Testis (tissue), 3 donors: Measurements from ENCODE around the gene KRTAP4-2. TPM values are rescaled to one million over a fixed set of nuclear protein-coding genes. Genes with fewer than 3 reads are reported as not detected.
"Not testable (repeated sequence)": the region's sequence is repeated elsewhere in the genome, so short reads cannot be mapped to it uniquely, and the experiment has no call there.

Experiments
- DNase-seq: peaks from one replicate; pipeline ENCODE4 v3.0.0-alpha.2; 2019
- H3K27ac ChIP-seq, 2 donors: fragments of 200-600 bp; sonication (generic); one replicate each; pipeline ENCODE4 v1.5.1; 2019
- H3K27me3 ChIP-seq: fragments of 200-600 bp; sonication (generic); one replicate; pipeline ENCODE4 v1.5.1; 2019
- H3K36me3 ChIP-seq: fragments of 200-600 bp; sonication (generic); one replicate; pipeline ENCODE4 v1.5.1; 2017; ENCODE audit warnings: low read depth; ENCODE audit errors: missing control alignments
- H3K4me1 ChIP-seq: fragments of 200-600 bp; sonication (generic); one replicate; pipeline ENCODE4 v1.5.1; 2019
- H3K4me3 ChIP-seq, 2 donors: fragments of 200-600 bp; sonication (generic); one replicate each; pipeline ENCODE4 v1.5.1; 2017 to 2019
- H3K9me3 ChIP-seq: fragments of 200-600 bp; sonication (generic); one replicate; pipeline ENCODE4 v1.5.1; 2017
- POLR2A ChIP-seq: fragments of 450-650 bp; IDR thresholded peaks from one replicate; pipeline ENCODE4 v1.6.1; 2017; ENCODE audit warnings: antibody characterized with exemption, mild to moderate bottlenecking, moderate library complexity
- whole genome bisulfite sequencing, 2 donors: methylation state at CpG; one replicate each; pipeline ENCODE4 v1.1.5; 2018; 5-methylcytosine and 5-hydroxymethylcytosine counted together
- intact Hi-C: fragments of 100-400 bp; cut with DNase I; formaldehyde crosslinking; loops from one replicate; pipeline ENCODE4 v1.15.1; 2023; ENCODE audit warnings: low total_unique reads
- polyA plus RNA-seq: library from polyadenylated mRNA; stranded (reverse); fragments of 350-450 nt; fragmentation: Illumina TruSeq; extraction: RNeasy Lipid Tissue Mini Kit (QIAGEN cat#74804); gene quantifications from one replicate; pipeline ENCODE4 v1.2.3, GENCODE V29; 2014; ENCODE audit warnings: low read depth, low replicate concordance; ENCODE audit not compliant: insufficient read depth
- total RNA-seq, 2 donors: library from RNA; depleted of rRNA; stranded (reverse); fragments of >200 nt; gene quantifications; one replicate each; pipeline ENCODE4 v1.2.3, GENCODE V29; 2016
- TF ChIP-seq, protein P1 (sequence below), 3 experiments: fragments of 450-650 bp in 2 of 3; fragments of 200-600 bp in 1 of 3; sonication (generic) in 1 of 3; IDR thresholded peaks; one replicate each; pipeline ENCODE4 v1.5.1; 2016 to 2019; ENCODE audit warnings: antibody characterized with exemption in 3 of 3, mild to moderate bottlenecking in 2 of 3, moderate library complexity in 1 of 3

The KRTAP4-2 gene
- total and polyA plus RNA-seq, 3 donors from 2014 or later: not detected

DNA sequence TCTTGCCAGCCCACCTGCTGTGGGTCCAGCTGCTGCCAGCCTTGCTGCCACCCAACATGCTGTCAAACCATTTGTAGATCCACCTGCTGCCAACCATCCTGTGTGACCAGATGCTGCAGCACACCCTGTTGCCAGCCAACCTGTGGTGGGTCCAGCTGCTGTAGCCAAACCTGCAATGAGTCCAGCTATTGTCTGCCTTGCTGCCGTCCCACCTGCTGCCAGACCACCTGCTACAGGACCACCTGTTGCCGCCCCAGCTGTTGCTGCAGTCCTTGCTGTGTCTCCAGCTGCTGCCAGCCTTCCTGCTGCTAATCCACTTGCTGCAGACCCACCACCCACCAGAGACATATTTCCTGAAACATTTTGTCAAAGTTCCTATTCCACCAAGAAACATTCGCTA lies 12.3 kb upstream of the KRTAP4-2 start:
- TF ChIP-seq, protein P1, sequence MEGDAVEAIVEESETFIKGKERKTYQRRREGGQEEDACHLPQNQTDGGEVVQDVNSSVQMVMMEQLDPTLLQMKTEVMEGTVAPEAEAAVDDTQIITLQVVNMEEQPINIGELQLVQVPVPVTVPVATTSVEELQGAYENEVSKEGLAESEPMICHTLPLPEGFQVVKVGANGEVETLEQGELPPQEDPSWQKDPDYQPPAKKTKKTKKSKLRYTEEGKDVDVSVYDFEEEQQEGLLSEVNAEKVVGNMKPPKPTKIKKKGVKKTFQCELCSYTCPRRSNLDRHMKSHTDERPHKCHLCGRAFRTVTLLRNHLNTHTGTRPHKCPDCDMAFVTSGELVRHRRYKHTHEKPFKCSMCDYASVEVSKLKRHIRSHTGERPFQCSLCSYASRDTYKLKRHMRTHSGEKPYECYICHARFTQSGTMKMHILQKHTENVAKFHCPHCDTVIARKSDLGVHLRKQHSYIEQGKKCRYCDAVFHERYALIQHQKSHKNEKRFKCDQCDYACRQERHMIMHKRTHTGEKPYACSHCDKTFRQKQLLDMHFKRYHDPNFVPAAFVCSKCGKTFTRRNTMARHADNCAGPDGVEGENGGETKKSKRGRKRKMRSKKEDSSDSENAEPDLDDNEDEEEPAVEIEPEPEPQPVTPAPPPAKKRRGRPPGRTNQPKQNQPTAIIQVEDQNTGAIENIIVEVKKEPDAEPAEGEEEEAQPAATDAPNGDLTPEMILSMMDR (IDR thresholded peaks at IDR 0.05): no peak
- no peak for TF ChIP-seq POLR2A
- Histone ChIP-seq H3K27me3 (no peaks in the 10 kb centered on the region), H3K36me3 (no peaks in the 10 kb centered on the region), H3K4me3 (no peak overlapping the region), H3K4me1 (no peaks in the 10 kb centered on the region), H3K9me3 (no peaks in the 10 kb centered on the region), H3K27ac (no peak overlapping the region)
- intact Hi-C loops: no loop called here
- 85 to 87% methylated on average over 3 of the region's 3 CpGs for WGBS, 2 donors
- DNase-seq: no peak

- intact Hi-C loops, H3K4me1 ChIP-seq, DNase-seq, H3K27ac ChIP-seq, H3K9me3 ChIP-seq, H3K27me3 ChIP-seq, H3K36me3 ChIP-seq, H3K4me3 ChIP-seq: not testable (repeated sequence)
- 50 to 86% methylated on average over 1 of the region's 1 CpG for WGBS, 2 donors
Observed at GRCh38 chr17:41189837-41190318, 11.9 kb upstream of the KRTAP4-2 start, which contains the start of gene KRTAP9-1. KRTAP9-1 (plus strand) TSS chr17:41189887; CDS start chr17:41189887, 0 bp downstream.

DNA sequence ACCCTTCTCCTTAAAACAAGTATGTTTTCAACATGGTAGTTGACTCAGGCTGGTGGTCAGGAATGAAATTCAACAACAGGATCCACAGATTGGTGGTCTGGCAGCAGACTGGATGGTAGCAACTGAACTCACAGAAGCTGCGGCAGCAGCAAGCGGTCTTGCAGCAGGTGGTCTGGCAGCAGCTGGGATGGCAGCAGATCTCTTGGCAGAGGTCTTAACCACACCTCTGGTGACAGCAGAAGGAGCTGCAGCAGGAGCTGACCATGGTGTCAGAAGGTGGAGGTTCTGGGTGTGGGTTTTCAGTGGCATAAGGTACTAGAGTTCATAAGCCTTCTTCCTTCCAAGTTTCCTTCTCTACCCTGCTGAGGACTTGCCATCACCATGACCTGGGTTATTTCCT lies 8.9 kb upstream of the KRTAP4-2 start:
- H3K4me3 ChIP-seq: no peak overlapping the region
- H3K36me3 ChIP-seq: no peaks in the 10 kb centered on the region
- no peak for DNase-seq
- no peaks in the 10 kb centered on the region for H3K4me1 ChIP-seq
- H3K27ac ChIP-seq: no peak overlapping the region
- intact Hi-C loops: no loop called here
- H3K27me3 ChIP-seq: no peaks in the 10 kb centered on the region
- 85% methylated on average over 2 of the region's 2 CpGs; no CpG with 5 or more reads in 1 of the 2 donors for WGBS, 2 donors
- TF ChIP-seq, protein P1 (IDR thresholded peaks at IDR 0.05): no peak
- TF ChIP-seq POLR2A: no peak
- no peaks in the 10 kb centered on the region for H3K9me3 ChIP-seq

GRCh38 chr17:41185001-41185400 lies 7.0 kb upstream of the KRTAP4-2 start:
- no peak overlapping the region for H3K4me3 ChIP-seq
- no peaks in the 10 kb centered on the region for H3K36me3 ChIP-seq
- intact Hi-C loops: no loop called here
- 58 to 72% methylated on average over 1 of the region's 1 CpG for WGBS, 2 donors
- H3K4me1 ChIP-seq: no peaks in the 10 kb centered on the region
- H3K9me3 ChIP-seq: no peaks in the 10 kb centered on the region
- no peak for DNase-seq
- no peak overlapping the region for H3K27ac ChIP-seq
- TF ChIP-seq, protein P1 (IDR thresholded peaks at IDR 0.05): no peak
- TF ChIP-seq POLR2A: no peak
- H3K27me3 ChIP-seq: no peaks in the 10 kb centered on the region

GRCh38 chr17:41184480-41184961 lies 6.5 kb upstream of the KRTAP4-2 start, which contains the start of gene KRTAP4-1:
KRTAP4-1 (minus strand) TSS chr17:41184911; CDS start chr17:41184854, 57 bp downstream.
- TF ChIP-seq, protein P1 (IDR thresholded peaks at IDR 0.05): no peak
- TF ChIP-seq POLR2A: no peak
- Histone ChIP-seq H3K4me1 (no peaks in the 10 kb centered on the region), H3K27ac (no peak within 1 kb of the TSS), H3K4me3 (no peak within 1 kb of the TSS), H3K9me3 (no peaks in the 10 kb centered on the region), H3K36me3 (no peaks in the 10 kb centered on the region), H3K27me3 (no peaks in the 10 kb centered on the region)
- no peak for DNase-seq
- WGBS, 2 donors: 63 to 70% methylated on average over 6 to 9 of the region's 9 CpGs
- intact Hi-C loops: no loop called here
